ENCODE data around the gene ZNF837. TPM values are rescaled to one million over a fixed set of nuclear protein-coding genes. Genes with fewer than 3 reads are reported as not detected.
A peak's percentile ranks its signal among the peaks of the same experiment; 100 is the strongest.
"Not testable (repeated sequence)": the region's sequence is repeated elsewhere in the genome, so short reads cannot be mapped to it uniquely, and the experiment has no call there.

The ZNF837 gene
- total and polyA plus RNA-seq, 5 donors from 2014 or later, result 1.1 to 7.7 (median 3.2) TPM

DNA sequence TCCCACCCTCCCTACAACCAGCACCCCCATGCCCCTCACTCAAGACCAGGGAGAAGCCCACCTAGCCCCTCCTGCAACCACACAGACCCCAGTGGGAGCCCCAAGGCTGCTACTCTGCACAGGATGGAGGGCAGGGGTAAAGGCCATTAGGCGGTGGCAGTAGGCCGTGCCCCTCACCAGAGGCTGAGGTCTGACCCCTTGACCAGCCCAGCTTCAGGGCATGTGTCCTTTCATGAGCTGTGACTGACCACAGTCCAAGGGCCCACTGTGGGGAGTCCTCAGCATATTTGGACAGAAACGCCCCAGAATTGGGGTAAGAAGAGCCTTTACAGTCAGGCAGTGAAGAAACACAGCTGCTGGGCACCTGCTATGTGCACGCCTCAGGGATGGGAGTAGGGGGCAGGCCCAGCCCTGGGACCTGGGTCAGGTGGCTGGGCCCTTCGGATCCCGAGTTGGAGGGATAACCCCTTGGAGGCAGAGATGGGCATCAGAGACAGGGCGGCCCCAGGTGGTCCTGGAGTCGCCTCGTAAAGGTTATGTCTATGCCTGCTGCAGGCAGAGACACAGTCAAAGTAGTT, 4.6 kb upstream of the ZNF837 start:
- DNase-seq, result no peak
- peak overlapping the region; percentile 96 for H3K27ac ChIP-seq (ENCODE audit: insufficient read depth, low read length, poor library complexity, severe bottlenecking)
- peak overlapping the region; percentile 95 to 97 (median 96) for H3K4me3 Mint-ChIP-seq
- H3K9me3 ChIP-seq (ENCODE audit: control insufficient read depth in 2 of 2, low read length in 2 of 2), result no peaks in the 10 kb centered on the region
- no peak overlapping the region for H3K4me3 ChIP-seq (ENCODE audit: low read depth, low read length)
- peaks cover 13 to 59% (median 31%) of the 10 kb centered on the region in 4 donors for H3K4me1 Mint-ChIP-seq
- no peak for ATAC-seq (ENCODE audit: low read depth in 2 of 2)
- H3K27me3 ChIP-seq (ENCODE audit: control insufficient read depth, insufficient read depth, low read length), result no peaks in the 10 kb centered on the region
- peaks cover 46% of the 10 kb centered on the region for H3K4me1 ChIP-seq (ENCODE audit: control insufficient read depth, insufficient read depth, low read length, poor library complexity, severe bottlenecking)
- H3K27me3 Mint-ChIP-seq, result no peaks in the 10 kb centered on the region
- peaks cover 8% of the 10 kb centered on the region for H3K36me3 ChIP-seq (ENCODE audit: control insufficient read depth, insufficient read depth, low read length)
- peaks cover 0 to 1% (median 0%) of the 10 kb centered on the region in 7 donors for H3K9me3 Mint-ChIP-seq
- H3K36me3 Mint-ChIP-seq, result peaks cover 7% of the 10 kb centered on the region
- peak overlapping the region; percentile 94 to 99 (median 98) for H3K27ac Mint-ChIP-seq

DNA sequence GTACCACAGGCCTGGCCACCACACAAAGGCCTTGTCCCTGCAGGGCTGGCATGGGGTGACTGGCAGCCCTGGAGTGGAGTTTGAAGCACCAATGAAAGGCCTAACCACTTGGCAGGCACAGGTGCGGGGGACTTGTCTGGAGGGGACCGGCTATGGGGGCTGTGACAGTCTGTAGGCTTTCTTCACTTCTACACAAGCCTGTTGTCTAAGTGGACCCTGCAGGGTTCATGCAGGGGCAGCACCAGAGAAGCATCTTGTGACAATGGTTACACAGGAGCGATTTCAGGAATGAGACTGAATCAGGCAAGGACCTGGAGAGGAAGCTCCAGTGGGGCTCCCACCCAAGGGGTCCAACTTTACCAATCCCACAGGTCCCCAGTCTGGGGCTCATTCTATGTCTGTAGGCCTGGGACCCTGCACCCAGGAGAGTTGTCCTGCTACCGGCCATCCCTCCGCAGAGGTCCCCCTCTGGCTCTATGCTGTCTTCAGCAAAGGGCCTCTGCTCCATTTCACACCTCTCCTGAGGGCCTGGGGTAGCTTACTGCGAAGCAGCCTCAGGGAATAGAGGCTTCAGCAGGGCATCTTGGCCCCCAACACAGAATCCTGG, 2.3 kb upstream of the ZNF837 start:
- DNase-seq, result no peak
- no peaks in the 10 kb centered on the region for H3K27me3 Mint-ChIP-seq

GRCh38 chr19:58381460-58382212, 806 bp upstream of the ZNF837 start:
- peak overlapping the region; percentile 93 to 99 (median 96) for H3K4me3 Mint-ChIP-seq
- H3K4me1 Mint-ChIP-seq, result peaks cover 4 to 43% (median 18%) of the 10 kb centered on the region in 4 donors
- H3K9me3 Mint-ChIP-seq, result peaks cover 0 to 1% (median 0%) of the 10 kb centered on the region in 7 donors
- H3K27me3 Mint-ChIP-seq, result no peaks in the 10 kb centered on the region
- ATAC-seq (ENCODE audit: low read depth in 2 of 2), result no peak
- H3K36me3 Mint-ChIP-seq, result no peaks in the 10 kb centered on the region
- peaks cover 34% of the 10 kb centered on the region for H3K4me1 ChIP-seq (ENCODE audit: control insufficient read depth, insufficient read depth, low read length, poor library complexity, severe bottlenecking)
- H3K9me3 ChIP-seq (ENCODE audit: control insufficient read depth in 2 of 2, low read length in 2 of 2), result no peaks in the 10 kb centered on the region
- H3K27me3 ChIP-seq (ENCODE audit: control insufficient read depth, insufficient read depth, low read length), result no peaks in the 10 kb centered on the region
- H3K27ac Mint-ChIP-seq, result peak overlapping the region; percentile 95 to 97 (median 97)
- peak overlapping the region; percentile 96 for H3K27ac ChIP-seq (ENCODE audit: insufficient read depth, low read length, poor library complexity, severe bottlenecking)
- H3K4me3 ChIP-seq (ENCODE audit: low read depth, low read length), result peak overlapping the region; percentile 70
- no peak for DNase-seq
- no peaks in the 10 kb centered on the region for H3K36me3 ChIP-seq (ENCODE audit: control insufficient read depth, insufficient read depth, low read length)

More for the DNA sequence above, 2.3 kb upstream of the ZNF837 start:
- Histone ChIP-seq H3K36me3 (ENCODE audit: control insufficient read depth, insufficient read depth, low read length) (no peaks in the 10 kb centered on the region), H3K27me3 (ENCODE audit: control insufficient read depth, insufficient read depth, low read length) (no peaks in the 10 kb centered on the region), H3K27ac (ENCODE audit: insufficient read depth, low read length, poor library complexity, severe bottlenecking) (no peak overlapping the region), H3K4me1 (ENCODE audit: control insufficient read depth, insufficient read depth, low read length, poor library complexity, severe bottlenecking) (peaks cover 44% of the 10 kb centered on the region), H3K9me3 (ENCODE audit: control insufficient read depth in 2 of 2, low read length in 2 of 2) (no peaks in the 10 kb centered on the region), H3K4me3 (ENCODE audit: low read depth, low read length) (no peak overlapping the region)
- Mint-ChIP-seq H3K4me1 (peaks cover 10 to 57% (median 28%) of the 10 kb centered on the region in 4 donors), H3K9me3 (peaks cover 0 to 1% (median 0%) of the 10 kb centered on the region in 7 donors), H3K36me3 (no peaks in the 10 kb centered on the region), H3K27ac (no peak overlapping the region), H3K4me3 (peak overlapping the region in 2 of 4 donors; percentile 27 to 85)
- ATAC-seq (ENCODE audit: low read depth in 2 of 2), result no peak

- H3K9me3 ChIP-seq (ENCODE audit: control insufficient read depth in 2 of 2, low read length in 2 of 2), result no peaks in the 10 kb centered on the region
- Mint-ChIP-seq H3K4me1 (peaks cover 4 to 32% (median 13%) of the 10 kb centered on the region in 4 donors), H3K27ac (peak overlapping the region; percentile 97 to 99 (median 97)), H3K27me3 (no peaks in the 10 kb centered on the region), H3K36me3 (no peaks in the 10 kb centered on the region), H3K4me3 (peak overlapping the region; percentile 93 to 99 (median 96)), H3K9me3 (no peaks in the 10 kb centered on the region)
- peak overlapping the region; percentile 70 for H3K4me3 ChIP-seq (ENCODE audit: low read depth, low read length)
- H3K4me1 ChIP-seq (ENCODE audit: control insufficient read depth, insufficient read depth, low read length, poor library complexity, severe bottlenecking), result peaks cover 22% of the 10 kb centered on the region
- no peaks in the 10 kb centered on the region for H3K27me3 ChIP-seq (ENCODE audit: control insufficient read depth, insufficient read depth, low read length)
- peak overlapping the region; percentile 96 for H3K27ac ChIP-seq (ENCODE audit: insufficient read depth, low read length, poor library complexity, severe bottlenecking)
- no peak for ATAC-seq (ENCODE audit: low read depth in 2 of 2)
- H3K36me3 ChIP-seq (ENCODE audit: control insufficient read depth, insufficient read depth, low read length), result no peaks in the 10 kb centered on the region
- no peak for DNase-seq
These were observed 681 bp downstream of the ZNF837 start for GRCh38 chr19:58380037-58380661.

DNA sequence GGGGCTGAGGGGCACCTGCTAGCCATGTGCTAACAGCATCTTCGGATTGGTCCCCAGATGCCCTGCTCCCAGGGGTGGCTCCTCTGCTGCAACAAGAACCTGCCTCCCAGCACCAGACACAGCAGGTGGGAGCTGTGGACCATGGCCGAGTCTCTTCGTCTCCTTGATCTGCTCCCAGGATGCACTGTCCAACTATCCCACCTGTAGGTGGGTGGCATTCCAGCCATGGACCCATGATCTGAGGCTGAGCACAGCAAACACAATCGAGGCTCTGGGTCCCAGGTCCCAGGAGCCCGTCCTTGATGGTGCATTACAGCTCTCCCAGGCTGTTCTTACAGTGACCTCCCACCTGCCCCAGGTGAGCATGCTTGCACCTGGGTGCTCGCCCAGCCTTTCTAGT, 1.6 kb downstream of the ZNF837 start:
- DNase-seq (no peak), ATAC-seq (ENCODE audit: low read depth in 2 of 2) (no peak)
- H3K27me3 Mint-ChIP-seq, result no peaks in the 10 kb centered on the region
- no peaks in the 10 kb centered on the region for H3K9me3 Mint-ChIP-seq
- peaks cover 22% of the 10 kb centered on the region for H3K4me1 ChIP-seq (ENCODE audit: control insufficient read depth, insufficient read depth, low read length, poor library complexity, severe bottlenecking)
- H3K27ac ChIP-seq (ENCODE audit: insufficient read depth, low read length, poor library complexity, severe bottlenecking), result no peak overlapping the region
- peaks cover 4 to 31% (median 13%) of the 10 kb centered on the region in 4 donors for H3K4me1 Mint-ChIP-seq
- H3K27me3 ChIP-seq (ENCODE audit: control insufficient read depth, insufficient read depth, low read length), result no peaks in the 10 kb centered on the region
- H3K27ac Mint-ChIP-seq, result peak overlapping the region in 2 of 3 donors; percentile 67 to 97
- peak overlapping the region; percentile 77 to 99 (median 96) for H3K4me3 Mint-ChIP-seq
- no peaks in the 10 kb centered on the region for H3K36me3 ChIP-seq (ENCODE audit: control insufficient read depth, insufficient read depth, low read length)
- H3K9me3 ChIP-seq (ENCODE audit: control insufficient read depth in 2 of 2, low read length in 2 of 2), result no peaks in the 10 kb centered on the region
- H3K4me3 ChIP-seq (ENCODE audit: low read depth, low read length), result no peak overlapping the region
- no peaks in the 10 kb centered on the region for H3K36me3 Mint-ChIP-seq

GRCh38 chr19:58376724-58377123, 4.1 kb downstream of the ZNF837 start:
- not testable (repeated sequence) for H3K27me3 ChIP-seq (ENCODE audit: control insufficient read depth, insufficient read depth, low read length)

DNA sequence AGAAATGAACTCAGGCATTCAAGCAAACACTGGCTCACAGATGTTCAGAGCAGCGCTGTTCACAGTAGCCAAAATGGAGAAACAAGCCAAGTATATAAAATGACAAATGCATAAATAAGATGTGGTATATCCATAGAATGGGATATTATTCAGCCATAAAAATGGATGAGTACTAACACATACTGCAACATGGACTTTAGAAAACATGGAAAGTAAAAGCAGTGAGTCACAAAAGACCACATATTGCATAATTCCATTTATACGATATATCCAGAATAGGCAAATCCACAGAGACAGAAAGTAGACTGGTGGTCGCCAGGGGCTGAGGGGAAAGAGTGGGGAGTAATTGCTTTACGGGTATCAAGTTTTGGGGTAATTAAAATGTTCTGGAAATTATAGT, 6.6 kb downstream of the ZNF837 start:
- Mint-ChIP-seq H3K27ac (no peak overlapping the region), H3K27me3 (no peaks in the 10 kb centered on the region), H3K4me1 (peaks cover 0 to 3% (median 1%) of the 10 kb centered on the region in 4 donors), H3K9me3 (no peaks in the 10 kb centered on the region), H3K36me3 (no peaks in the 10 kb centered on the region), H3K4me3 (no peak overlapping the region)
- Histone ChIP-seq H3K27ac (ENCODE audit: insufficient read depth, low read length, poor library complexity, severe bottlenecking) (no peak overlapping the region), H3K27me3 (ENCODE audit: control insufficient read depth, insufficient read depth, low read length) (no peaks in the 10 kb centered on the region), H3K9me3 (ENCODE audit: control insufficient read depth in 2 of 2, low read length in 2 of 2) (no peaks in the 10 kb centered on the region), H3K36me3 (ENCODE audit: control insufficient read depth, insufficient read depth, low read length) (no peaks in the 10 kb centered on the region), H3K4me3 (ENCODE audit: low read depth, low read length) (no peak overlapping the region), H3K4me1 (ENCODE audit: control insufficient read depth, insufficient read depth, low read length, poor library complexity, severe bottlenecking) (no peaks in the 10 kb centered on the region)
- no peak for ATAC-seq (ENCODE audit: low read depth in 2 of 2)
- no peak for DNase-seq

More at GRCh38 chr19:58376724-58377123, 4.1 kb downstream of the ZNF837 start:
- not testable (repeated sequence) for H3K27me3 Mint-ChIP-seq; H3K27ac Mint-ChIP-seq; H3K36me3 ChIP-seq (ENCODE audit: control insufficient read depth, insufficient read depth, low read length); H3K9me3 ChIP-seq (ENCODE audit: control insufficient read depth in 2 of 2, low read length in 2 of 2); DNase-seq; H3K36me3 Mint-ChIP-seq; H3K4me3 Mint-ChIP-seq; H3K27ac ChIP-seq (ENCODE audit: insufficient read depth, low read length, poor library complexity, severe bottlenecking); H3K4me3 ChIP-seq (ENCODE audit: low read depth, low read length); ATAC-seq (ENCODE audit: low read depth in 2 of 2); H3K9me3 Mint-ChIP-seq
- peaks cover 4 to 19% (median 12%) of the 10 kb centered on the region in 4 donors for H3K4me1 Mint-ChIP-seq
- H3K4me1 ChIP-seq (ENCODE audit: control insufficient read depth, insufficient read depth, low read length, poor library complexity, severe bottlenecking), result peaks cover 15% of the 10 kb centered on the region
